Measurements from ENCODE around the gene PECR.
"Not testable (repeated sequence)": the region's sequence is repeated elsewhere in the genome, so short reads cannot be mapped to it uniquely, and the experiment has no call there.

Gene PECR

DNA sequence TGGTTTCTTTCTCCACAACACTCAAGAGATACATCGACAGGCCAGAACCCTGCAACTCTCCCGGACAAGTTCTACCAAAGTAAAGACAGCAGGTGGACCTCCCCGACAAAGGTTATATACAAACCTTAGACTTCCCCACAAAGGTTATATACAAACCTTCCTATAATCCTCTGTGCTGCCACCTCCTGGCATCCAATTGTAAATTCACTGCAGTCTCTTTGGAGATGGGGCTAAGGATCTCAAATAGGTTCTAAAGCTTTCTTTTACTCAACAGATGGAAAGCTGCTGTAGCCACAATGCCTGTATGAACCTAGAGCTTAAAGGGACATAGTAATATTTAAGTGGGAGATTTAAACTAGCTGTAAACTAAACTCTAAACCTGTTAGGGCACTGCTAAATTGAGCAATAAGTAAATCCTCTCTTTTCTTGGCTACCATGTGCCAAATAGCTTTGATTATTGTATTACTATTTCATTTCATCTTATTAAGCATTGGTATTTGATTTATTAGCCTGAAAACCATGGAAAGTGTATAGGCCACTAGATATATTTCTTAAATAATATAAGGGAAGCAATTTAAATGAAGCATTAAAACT is 58.5 kb downstream of the PECR start:
- DNase-seq = no peak

DNA sequence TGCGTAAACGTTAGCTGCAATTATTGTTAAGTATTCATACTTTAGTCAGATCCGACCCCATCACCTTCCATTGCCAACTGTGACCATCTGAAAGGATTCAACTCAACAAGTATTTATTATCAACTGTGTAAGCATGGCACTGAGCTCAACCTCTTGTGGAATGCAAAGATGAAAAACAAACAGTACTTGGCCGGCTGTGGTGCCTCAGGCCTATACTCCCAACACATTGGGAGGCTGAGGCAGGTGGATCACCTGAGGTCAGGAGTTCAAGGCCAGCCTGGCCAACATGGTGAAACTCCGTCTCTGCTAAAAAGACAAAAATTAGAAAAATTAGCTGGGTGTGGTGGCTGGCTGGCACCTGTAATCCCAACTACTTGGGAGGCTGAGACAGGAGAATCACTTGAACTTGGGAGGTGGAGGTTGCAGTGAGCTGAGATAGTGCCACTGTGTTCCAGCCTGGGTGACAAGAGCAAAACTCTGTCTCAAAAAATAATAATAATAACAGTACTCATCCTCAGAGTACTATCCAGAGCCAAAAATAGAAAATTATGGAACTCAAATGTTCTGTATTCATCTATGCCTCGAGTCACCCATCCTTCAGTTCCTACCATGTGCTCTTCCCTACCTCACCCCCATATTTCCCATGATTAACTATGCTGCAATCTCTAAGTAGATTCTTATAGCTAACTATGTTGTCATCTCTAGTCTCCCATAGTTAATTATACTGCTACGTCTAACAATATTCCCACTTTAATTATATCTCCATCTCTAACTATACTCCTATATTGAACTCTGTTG is 59.6 kb downstream of the PECR start:
- no peak for DNase-seq

DNA sequence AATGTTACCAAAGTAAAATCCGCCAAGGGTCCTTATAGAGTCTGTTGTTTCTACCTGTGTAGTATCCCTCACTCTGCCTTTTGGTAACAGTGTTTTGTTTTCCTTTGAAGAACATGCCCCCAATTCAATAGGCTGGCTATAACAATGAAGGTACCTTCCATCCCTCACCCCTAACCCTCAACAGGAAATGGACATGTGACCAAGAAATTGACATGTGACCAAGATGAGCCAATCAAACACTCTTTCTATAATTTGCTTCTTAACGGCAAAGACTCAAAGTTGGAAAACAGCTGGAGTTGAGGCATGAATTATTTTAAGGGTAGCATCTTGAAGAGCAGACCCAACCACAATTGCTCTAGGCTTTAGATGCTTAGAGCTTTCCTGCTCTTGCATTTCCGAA is 62.9 kb downstream of the PECR start:
- no peak for DNase-seq

DNA sequence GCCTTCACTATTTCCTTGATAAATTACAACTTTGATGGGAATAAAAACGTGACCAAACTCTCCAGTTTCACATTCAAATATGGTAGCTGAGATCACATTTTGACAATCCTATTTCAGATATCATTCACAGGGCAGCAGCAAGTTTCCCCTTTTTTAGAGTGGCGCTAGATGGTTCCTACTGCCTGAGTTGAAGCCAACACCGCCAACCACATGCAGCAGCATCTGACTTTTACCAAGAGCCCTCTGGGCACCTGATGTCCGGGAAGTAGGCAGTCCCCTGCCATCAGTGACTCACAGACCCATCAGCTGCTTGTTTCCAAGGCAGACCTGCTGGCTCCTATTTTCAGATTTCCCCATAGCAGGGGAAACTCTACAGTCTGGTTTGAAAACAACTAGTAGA is 64.2 kb downstream of the PECR start:
- DNase-seq = no peak

DNA sequence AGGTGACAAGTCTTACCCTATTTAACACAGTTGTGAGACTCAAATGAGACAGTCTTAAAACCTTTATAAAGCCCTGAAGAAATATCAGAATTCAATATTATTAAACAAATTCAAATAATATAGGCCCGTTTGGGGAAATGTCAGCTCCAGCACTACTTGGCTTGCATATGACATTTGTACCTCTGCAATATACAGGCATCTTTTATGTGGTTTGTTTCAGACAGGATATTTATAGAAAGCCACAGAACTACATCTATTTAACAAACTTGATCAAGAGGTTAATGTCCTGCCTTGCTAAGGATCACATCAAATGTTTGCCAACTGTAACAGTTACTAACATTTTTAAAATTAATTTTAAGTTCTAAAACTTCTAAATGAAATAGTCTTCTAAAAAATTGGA is 65.0 kb downstream of the PECR start:
- no peak for DNase-seq

DNA sequence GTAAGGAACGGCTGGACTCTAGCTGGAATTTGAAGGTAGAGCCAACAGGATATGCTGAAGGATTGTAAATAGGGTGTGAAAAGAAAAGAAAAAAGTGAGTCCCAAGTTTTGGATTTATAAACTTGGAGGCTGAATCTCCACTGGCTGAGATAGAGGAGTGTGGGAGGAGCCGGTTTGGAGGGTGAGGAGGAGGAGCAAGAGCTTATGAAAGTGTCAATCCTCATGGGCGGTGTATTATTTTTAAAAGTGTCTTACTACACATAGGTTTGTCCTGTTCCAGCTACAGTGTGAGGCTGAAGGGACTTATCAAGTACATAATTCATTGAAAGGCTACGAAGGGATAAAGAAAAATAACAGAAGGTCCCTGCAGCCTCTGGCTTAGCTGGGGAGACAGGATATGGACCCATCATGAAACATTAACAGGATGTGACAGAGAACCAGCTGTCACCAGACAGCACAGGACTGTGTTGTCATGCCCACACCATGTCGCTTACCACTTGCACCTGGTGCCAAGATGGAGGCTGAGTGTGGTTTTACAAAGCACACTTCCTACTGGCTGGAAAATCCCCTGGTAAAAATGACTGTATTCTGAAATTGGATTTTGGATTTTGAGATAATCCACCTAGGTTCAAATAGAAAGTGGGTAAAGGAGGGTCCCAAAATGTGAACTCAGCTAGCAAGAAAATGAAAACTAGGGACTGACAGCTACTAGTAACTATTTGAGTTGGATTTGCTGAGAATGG is 65.7 kb downstream of the PECR start:
- DNase-seq = no peak

DNA sequence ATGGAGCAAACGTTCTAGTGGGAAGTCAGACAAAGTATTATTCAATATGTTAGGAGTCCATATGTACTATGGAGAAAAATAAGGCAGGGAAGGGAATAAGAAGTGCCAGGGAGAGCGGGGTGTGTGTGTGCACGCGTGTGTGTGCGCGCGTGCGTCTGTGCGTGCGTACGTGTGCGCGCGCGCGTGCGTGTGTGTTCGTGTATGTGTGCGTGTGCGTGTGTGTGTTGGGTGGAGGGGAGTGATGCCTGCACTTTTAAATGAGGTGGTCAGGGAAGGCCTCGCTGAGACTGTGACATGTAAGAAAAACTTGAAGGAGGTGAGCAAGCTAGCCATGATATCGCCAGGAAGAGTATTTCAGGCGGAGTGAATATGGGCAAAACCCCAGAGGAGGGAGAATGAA is 66.6 kb downstream of the PECR start:
- DNase-seq = no peak

DNA sequence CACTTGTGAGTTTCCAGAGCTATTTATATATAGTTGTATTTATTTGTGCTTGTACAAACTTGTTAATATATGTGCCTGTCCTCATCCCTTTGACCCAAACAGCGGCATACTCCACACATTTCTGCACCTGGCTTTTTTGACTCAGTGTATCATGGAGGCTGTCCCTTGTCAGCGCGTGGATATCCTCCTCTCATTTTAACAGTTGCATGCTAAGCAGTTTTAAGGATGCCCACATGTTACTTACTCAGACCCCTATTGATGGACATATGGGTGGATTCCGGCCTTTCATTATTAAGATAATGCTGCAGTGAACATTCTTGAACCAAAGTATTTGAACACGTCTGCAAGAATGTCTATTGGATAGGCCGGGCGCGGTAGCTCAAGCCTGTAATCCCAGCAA is 67.6 kb downstream of the PECR start:
- DNase-seq = no peak

DNA sequence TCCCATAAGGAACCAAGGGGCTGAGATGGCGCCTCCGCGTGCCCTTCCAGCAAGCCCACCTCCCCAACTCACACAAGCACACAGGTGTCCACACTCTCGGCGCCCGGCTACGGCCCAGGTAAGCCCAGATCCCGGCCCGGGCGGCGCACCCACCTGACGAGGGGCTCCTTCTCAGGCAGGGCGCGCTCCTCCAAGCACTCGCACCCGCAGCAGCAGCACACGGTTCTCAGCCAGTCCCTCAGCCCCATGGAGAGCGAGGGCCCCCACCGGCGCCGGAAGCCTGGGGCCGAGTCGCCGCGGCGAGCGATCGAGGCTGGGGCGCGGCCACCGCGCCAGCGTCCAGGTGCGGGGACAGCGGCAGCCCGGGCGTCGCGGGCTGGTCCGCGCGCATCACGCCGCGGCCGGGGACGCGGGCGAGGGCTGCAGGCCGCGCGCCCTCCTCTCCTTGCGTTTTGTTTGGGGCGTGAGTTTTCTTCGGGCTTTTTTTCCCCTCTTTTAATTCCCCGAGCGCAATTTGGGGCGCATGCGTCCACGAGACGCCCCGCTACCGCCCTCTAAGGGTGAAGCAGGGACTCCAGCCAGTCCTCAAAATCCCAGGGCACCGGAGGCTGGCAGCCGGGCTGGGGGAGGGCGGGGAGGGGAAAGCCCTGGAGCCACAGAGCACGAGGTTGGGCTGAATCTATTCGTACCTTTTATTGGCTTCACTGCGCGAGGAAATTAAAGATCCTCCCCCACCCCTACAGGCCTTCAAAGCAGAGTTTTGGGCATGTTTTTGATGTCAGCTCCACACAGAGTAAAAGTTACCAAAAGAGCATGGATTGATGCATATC is 68.3 kb downstream of the PECR start, which contains the start of gene MREG:
Gene MREG (minus strand): TSS at position 472 of the 830 bp plus-strand sequence. CDS start 224 bp downstream, at position 248.
- DNase-seq = peak; percentile 18

DNA sequence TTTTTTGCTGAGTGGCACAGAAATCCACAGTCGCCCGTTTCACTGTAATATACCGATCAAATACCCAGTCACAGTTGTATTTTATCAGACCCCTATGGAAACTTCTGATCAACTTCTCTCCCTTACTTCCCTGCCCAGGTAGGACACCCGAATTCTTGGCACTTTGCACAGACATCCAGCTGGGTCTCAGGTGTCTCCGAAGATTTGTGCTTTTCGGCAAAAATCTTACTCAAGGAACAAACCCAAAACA is 68.9 kb downstream of the PECR start:
- DNase-seq = no peak

DNA sequence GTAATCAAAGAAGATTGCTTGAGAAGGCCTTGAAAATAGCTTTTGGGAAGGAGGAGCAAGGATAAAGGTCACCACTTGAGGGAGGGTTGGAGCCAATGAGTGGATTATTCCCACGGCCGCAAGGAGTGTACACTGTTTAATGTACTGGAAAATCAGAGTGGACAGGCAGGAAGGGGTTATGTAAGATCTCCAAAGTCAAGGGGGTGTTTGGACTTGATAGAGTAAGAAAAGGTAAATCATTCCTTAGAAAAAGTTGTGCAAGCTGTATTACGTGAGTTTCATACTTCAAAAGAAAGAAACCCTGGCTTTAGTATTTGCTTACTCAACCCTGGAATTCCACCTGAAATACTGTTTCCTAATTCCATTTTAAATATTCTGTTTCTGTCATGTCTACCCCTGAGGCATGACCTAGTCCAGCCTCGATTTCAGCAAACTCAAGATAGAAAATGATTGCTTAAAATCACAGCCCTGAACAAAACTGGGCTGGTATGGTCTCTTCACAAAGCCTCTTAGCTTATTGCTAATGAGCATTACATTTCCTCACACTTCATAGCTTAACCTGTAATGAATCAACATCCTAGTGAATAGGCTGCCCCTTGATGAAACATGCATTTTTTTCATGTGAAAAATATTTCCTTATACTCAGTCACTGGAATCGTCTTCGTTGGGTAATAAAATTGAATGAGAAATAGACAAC is 69.3 kb downstream of the PECR start:
- DNase-seq = no peak

DNA sequence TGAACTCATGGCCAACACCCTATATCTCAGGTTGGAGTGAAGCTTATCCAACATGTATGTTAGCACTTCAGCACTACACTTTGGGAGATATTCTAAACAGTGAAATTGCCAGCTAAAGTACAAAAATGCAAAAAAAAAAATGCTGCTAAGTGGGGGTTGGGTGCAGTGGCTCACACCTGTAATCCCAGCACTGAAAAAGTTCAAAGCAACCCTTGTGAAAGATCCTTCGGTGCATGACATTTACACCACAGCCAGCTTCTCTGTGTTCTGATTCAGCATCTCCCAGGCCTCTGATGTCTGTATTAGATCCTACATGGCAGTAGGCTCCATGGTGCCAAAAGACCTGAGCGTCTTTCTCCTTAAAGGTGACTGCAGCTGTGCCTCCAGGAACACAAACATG is 72.4 kb downstream of the PECR start:
- not testable (repeated sequence) for DNase-seq

DNA sequence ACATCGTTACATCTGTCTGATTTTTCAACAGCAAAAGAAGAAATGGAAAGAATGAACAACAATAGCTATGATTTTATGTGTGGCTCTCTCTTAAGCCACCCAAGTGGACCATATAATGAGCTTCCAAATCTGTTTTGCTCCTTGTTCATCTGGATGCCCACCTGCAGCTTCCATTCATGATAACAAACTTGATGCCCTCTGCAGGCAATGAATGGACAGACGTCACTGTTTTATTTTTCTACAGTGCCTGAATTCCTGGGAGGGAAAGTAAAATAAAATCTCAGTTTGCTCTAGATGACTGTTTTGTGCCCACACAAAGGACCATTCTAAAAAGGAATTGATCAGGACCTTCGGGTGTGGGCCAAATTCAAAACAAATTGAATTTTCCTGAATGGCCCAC is 73.2 kb downstream of the PECR start:
- DNase-seq = no peak

DNA sequence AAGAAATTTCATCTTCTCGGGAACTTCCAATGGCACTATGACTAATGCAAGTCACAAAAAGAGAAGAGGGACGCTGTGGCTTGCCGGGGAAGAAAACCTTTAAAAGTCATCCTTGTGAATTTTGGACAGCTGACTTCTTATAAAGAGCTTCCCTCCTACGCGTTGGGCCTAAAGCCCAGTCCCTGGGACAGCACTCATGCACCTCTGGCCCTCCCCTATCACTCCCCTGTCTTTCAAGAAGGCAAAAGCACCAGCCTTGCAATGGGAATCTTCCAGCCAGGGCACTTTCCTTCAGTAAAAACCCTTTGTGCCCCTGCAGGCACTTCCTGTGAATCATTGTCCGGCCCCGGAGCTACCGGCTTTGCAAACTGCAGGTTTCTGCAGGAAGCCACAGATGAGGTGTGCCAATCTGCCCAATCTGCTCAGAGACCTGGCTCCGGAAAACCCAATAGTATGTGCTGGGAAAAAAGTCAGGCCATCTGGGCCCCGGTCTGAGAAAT is 75.4 kb downstream of the PECR start:
- DNase-seq = no peak

DNA sequence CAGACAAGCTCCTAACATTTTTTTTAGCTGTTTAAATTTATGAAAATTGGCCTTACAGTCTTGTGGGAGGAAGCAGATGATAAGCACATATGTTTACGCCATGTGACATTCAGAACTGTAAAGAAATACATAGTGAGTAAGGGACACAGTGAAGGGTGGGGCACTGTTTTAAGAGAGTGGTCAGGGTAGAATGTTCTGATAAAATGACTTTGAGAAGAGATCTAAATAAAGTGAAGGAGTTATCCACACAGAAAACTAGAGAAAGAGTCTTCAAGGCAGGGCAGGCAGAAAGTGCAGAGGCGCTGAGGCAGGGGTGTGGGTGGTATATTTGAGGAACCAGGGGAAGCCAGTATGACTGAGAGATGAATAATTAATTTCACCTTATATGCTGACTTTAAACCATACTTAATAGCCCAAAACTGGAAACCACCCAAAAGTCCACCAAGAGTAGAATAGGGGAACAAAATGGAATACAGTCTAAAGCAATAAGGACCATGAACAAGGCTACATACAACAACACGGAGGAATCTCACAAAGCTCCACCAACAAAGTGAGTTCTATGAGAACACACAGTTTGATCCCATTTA is 76.8 kb downstream of the PECR start:
- no peak for DNase-seq

DNA sequence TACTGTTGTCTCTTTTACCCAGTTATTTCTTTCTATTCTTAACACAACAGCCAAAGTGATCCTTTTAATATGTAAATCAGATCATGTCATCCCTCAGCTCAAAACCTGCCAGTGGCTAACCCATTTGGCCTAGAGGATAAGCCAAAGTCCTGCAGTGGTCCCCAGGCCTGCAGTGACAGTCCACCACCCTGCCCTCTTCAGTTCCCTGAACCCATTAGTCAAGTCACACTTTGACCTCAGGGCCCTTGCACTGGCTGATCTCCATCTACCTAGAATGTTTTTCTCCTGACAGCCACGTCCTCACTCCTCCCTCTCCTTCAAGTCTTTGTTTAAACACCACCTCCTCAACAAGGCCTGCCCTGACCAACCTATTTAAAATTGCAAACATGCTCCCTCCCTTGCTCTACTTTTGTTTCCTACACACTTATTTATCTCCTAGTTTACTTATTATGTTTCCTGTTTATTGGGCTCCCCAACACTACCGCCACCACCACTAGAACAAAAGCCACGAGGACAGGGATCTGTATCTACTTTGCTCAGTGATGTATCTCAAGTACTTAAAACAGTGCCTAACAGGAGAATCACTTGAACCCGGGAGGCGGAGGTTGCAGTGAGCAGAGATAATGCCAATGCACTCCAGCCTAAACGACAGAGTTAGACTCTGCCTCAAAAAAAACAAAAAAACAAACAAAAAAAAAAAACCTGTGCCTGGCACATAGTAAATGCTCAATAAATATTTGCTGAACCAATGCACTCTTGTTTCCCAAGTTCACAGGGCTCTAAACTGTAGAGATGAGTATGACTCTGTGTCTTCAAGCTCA is 77.5 kb downstream of the PECR start:
- DNase-seq = no peak

DNA sequence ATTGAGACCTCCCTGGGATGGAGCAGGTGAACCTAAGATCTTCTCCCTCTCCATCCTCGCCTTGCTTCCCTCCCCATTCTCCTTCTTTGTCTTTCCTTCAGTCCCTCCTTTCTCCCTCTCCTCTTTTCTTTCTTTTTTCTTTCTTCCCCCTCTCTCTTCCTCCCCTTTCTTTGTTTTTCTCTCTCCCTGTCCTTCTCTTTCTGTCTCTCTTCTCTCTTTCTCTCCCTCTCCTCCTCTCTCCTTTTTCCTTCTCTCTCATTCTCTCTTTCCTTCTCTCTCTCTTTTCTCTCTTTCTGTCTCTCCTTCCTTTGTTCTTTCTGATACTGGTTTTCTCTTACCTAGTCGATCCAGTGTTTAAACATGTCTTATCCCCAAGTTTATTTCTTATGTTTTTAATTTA is 78.9 kb downstream of the PECR start:
- DNase-seq = no peak

DNA sequence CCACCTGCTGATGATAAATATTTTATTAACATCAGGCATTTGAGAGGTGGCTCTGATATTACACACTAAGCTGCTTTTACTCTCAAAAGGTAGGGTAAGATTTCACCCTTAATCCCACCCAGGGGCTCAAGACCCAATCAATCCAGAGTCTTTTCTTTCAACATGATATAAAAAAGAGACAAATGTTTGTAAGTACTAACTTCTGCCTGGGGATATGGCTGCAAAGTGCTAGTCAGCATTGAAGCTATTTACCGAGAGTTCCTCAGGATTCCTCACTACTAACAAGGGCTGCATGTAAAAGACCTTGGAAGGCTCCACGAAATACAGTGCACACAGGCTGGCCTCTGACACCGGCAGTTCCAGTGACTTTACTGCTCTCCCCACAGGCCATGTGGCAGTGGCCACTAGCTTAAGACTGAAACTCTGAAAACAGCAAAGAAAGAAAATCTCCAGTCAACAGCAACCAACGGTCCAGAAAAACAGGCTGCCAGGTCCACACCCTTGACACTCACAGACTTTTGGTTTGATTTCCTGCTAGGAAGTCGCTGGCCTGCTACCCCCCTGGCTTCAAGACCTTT is 79.4 kb downstream of the PECR start:
- DNase-seq = no peak

DNA sequence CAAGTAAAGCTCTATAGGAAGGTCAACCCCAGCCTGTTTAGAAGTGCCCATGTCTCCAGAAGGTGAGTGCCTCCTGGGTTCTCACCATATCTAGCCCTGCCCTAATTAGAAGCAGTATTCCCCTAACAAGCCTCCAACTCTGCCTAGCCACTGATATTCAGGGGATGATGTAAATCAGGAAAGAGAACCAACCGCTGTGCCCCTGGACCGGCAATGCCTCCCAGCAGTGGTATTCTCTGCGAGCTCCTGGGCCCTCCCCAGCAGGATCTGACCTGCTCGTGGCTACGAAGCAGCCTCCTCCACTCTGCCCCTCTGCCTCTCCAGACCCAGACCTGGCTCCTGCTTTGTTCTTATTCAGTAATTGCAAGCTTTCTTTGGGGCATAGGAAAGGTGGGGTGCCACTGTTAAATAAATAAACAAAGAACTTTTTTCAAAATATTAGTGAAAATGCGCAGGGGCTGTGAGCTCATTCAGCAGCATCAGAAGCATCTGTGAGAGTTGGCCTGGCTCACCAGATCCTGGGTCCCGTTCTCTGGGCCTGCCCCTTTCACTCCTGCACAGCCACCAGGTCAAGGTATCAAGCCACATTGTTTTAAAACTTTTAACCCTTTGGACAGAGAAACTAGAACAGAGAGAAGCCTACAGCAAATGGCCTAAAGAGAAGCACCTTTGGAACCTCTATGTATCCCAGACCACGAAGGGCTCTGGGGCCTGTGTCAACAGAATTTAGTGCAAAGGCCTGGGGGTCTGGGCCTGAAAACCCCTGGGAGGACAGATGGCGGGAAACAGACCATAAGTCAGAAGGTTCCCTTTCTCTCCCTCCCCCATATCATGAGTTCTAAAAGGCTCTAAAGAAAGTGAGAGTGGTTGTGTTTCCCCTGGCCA is 80.2 kb downstream of the PECR start:
- DNase-seq = no peak

DNA sequence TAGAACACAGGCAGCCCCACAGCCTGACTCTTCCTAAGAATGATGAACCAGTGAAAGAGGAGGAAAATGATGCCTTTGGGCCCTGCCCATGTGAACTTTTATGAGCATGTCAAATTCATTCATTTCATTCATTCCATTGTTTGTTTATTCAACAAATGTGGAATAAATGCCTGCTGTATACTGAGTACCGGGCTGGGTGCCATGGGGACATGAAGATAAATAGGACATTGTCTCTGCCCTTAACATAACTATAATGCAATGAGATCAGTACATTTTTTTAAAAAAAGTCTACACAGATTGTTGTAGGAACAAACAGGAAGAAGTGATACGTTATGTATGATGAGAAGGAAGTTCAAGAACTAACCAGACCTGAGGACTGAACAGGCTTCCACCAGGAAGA is 83.0 kb downstream of the PECR start:
- no peak for DNase-seq

All from GOT3 (cell line).